ENCODE results near the gene PSMG2. TPM values are rescaled to one million over a fixed set of nuclear protein-coding genes. Genes with fewer than 3 reads are reported as not detected.
A peak's percentile ranks its signal among the peaks of the same experiment; 100 is the strongest.

Gene PSMG2
- total and polyA plus RNA-seq, 2 of the 13 experiments (the other 11 are each of a cell fraction or from before 2014, with no cell fraction given) = 53.4 to 94.8 TPM

GRCh38 chr18:12656938-12657683 lies 45.7 kb upstream of the PSMG2 start (continued):
- TF ChIP-seq MED1 (CRISPR knock-in tag; IDR thresholded peaks at IDR 0.05) (0 out of 2 replicates have a peak, but pooled peaks have one; percentile 26), ZFY (CRISPR knock-in tag; IDR thresholded peaks at IDR 0.05) (peak; percentile 95), SAP130 (CRISPR knock-in tag; IDR thresholded peaks at IDR 0.05; ENCODE audit: low read depth) (peak; percentile 34), ZNF556 (CRISPR knock-in tag; IDR thresholded peaks at IDR 0.05; ENCODE audit: borderline replicate concordance) (0 out of 2 replicates have a peak, but pooled peaks have one; percentile 58), ZNF564 (CRISPR knock-in tag; IDR thresholded peaks at IDR 0.05) (0 out of 2 replicates have a peak, but pooled peaks have one; percentile 22), ZNF607 (CRISPR knock-in tag; IDR thresholded peaks at IDR 0.05; ENCODE audit: borderline replicate concordance) (peak; percentile 71), ZNF232 (CRISPR knock-in tag; IDR thresholded peaks at IDR 0.05; ENCODE audit: borderline replicate concordance) (0 out of 2 replicates have a peak, but pooled peaks have one; percentile 54), TAF1 (CRISPR knock-in tag; IDR thresholded peaks at IDR 0.05) (peak; percentile 49), PTBP1 (IDR thresholded peaks at IDR 0.05; ENCODE audit: low read depth, low read length, poor library complexity, severe bottlenecking) (no peak), ASH2L (IDR thresholded peaks at IDR 0.05; ENCODE audit: insufficient read length, low read depth, low read length) (peak; percentile 67), ZNF546 (CRISPR knock-in tag; conservative IDR thresholded peaks at IDR 0.05) (0 out of 2 replicates have a peak, but pooled peaks have one; percentile 64), ZNF20 (CRISPR knock-in tag; IDR thresholded peaks at IDR 0.05) (no peak), HNRNPK (IDR thresholded peaks at IDR 0.05; ENCODE audit: low read depth, low read length, poor library complexity, severe bottlenecking) (peak; percentile 14), GABPB1 (CRISPR knock-in tag; IDR thresholded peaks at IDR 0.05) (peak; percentile 63)
- TF ChIP-seq, protein P1, sequence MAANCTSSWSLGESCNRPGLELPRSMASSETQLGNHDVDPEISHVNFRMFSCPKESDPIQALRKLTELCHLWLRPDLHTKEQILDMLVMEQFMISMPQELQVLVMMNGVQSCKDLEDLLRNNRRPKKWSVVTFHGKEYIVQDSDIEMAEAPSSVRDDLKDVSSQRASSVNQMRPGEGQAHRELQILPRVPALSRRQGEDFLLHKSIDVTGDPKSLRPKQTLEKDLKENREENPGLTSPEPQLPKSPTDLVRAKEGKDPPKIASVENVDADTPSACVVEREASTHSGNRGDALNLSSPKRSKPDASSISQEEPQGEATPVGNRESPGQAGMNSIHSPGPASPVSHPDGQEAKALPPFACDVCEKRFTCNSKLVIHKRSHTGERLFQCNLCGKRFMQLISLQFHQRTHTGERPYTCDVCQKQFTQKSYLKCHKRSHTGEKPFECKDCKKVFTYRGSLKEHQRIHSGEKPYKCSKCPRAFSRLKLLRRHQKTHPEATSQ (CRISPR knock-in tag; IDR thresholded peaks at IDR 0.05; ENCODE audit: borderline replicate concordance) = no peak
- TF ChIP-seq, protein P2, sequence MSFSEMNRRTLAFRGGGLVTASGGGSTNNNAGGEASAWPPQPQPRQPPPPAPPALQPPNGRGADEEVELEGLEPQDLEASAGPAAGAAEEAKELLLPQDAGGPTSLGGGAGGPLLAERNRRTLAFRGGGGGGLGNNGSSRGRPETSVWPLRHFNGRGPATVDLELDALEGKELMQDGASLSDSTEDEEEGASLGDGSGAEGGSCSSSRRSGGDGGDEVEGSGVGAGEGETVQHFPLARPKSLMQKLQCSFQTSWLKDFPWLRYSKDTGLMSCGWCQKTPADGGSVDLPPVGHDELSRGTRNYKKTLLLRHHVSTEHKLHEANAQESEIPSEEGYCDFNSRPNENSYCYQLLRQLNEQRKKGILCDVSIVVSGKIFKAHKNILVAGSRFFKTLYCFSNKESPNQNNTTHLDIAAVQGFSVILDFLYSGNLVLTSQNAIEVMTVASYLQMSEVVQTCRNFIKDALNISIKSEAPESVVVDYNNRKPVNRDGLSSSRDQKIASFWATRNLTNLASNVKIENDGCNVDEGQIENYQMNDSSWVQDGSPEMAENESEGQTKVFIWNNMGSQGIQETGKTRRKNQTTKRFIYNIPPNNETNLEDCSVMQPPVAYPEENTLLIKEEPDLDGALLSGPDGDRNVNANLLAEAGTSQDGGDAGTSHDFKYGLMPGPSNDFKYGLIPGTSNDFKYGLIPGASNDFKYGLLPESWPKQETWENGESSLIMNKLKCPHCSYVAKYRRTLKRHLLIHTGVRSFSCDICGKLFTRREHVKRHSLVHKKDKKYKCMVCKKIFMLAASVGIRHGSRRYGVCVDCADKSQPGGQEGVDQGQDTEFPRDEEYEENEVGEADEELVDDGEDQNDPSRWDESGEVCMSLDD (CRISPR knock-in tag; IDR thresholded peaks at IDR 0.05; ENCODE audit: borderline replicate concordance) = peak; percentile 47; the same call in 1 of the 2 replicates
- TF ChIP-seq, protein P3, sequence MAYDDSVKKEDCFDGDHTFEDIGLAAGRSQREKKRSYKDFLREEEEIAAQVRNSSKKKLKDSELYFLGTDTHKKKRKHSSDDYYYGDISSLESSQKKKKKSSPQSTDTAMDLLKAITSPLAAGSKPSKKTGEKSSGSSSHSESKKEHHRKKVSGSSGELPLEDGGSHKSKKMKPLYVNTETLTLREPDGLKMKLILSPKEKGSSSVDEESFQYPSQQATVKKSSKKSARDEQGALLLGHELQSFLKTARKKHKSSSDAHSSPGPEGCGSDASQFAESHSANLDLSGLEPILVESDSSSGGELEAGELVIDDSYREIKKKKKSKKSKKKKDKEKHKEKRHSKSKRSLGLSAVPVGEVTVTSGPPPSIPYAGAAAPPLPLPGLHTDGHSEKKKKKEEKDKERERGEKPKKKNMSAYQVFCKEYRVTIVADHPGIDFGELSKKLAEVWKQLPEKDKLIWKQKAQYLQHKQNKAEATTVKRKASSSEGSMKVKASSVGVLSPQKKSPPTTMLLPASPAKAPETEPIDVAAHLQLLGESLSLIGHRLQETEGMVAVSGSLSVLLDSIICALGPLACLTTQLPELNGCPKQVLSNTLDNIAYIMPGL (CRISPR knock-in tag; IDR thresholded peaks at IDR 0.05; ENCODE audit: borderline replicate concordance in 1 of 2, low read depth in 1 of 2) = peak; percentile 70 to 83

Data from HepG2 (cell line).